Bronchial epithelial cell (primary cell): ENCODE data around the gene POLDIP2. TPM values are rescaled to one million over a fixed set of nuclear protein-coding genes. Genes with fewer than 3 reads are reported as not detected.
A peak's percentile ranks its signal among the peaks of the same experiment; 100 is the strongest.

ENCODE experiments used
- DNase-seq: peaks from one replicate; pipeline ENCODE4 v3.0.0-alpha.2; 2010; ENCODE audit warnings: low read depth
- FAIRE-seq: peaks from 2 replicates; lab custom pipeline; 2011; peaks lifted over from hg19 to GRCh38; lab: Jason Lieb, UNC
- H3K27me3 ChIP-seq: 2 replicates; pipeline ENCODE4 v1.5.1; 2011; ENCODE audit warnings: low read length; ENCODE audit not compliant: control insufficient read depth, insufficient read depth
- H3K36me3 ChIP-seq: 2 replicates; pipeline ENCODE4 v1.5.1; 2011; ENCODE audit warnings: low read length; ENCODE audit not compliant: control insufficient read depth, insufficient read depth
- H3K4me3 ChIP-seq: 2 replicates; pipeline ENCODE4 v1.5.1; 2011; ENCODE audit warnings: mild to moderate bottlenecking, low read depth, low read length, control low read depth
- CTCF ChIP-seq: IDR thresholded peaks from 2 replicates; pipeline ENCODE4 v1.5.1; 2011; ENCODE audit warnings: mild to moderate bottlenecking, moderate library complexity, low read length, control low read depth, inconsistent platforms; ENCODE audit not compliant: insufficient read depth, severe bottlenecking
- total RNA-seq: library from RNA; depleted of rRNA; stranded (reverse); fragments of >200 nt; gene quantifications from 2 replicates; pipeline ENCODE4 v1.2.1, GENCODE V29; 2014

The POLDIP2 gene
- total RNA-seq, 1 donor from 2014 or later = 59.8 TPM

GRCh38 chr17:28388106-28388505, 30.8 kb upstream of the POLDIP2 start:
- DNase-seq (no peak), FAIRE-seq (no peak)
- Histone ChIP-seq H3K4me3 (no peak overlapping the region), H3K27me3 (peaks cover 2% of the 10 kb centered on the region), H3K36me3 (no peaks in the 10 kb centered on the region)
- TF ChIP-seq CTCF = no peak

GRCh38 chr17:28386391-28386790, 29.1 kb upstream of the POLDIP2 start:
- H3K4me3 ChIP-seq = no peak overlapping the region
- FAIRE-seq (no peak), DNase-seq (no peak)
- H3K27me3 ChIP-seq = peaks cover 4% of the 10 kb centered on the region
- no peaks in the 10 kb centered on the region for H3K36me3 ChIP-seq
- no peak for TF ChIP-seq CTCF

- FAIRE-seq = no peak
- Histone ChIP-seq H3K4me3 (no peak overlapping the region), H3K27me3 (peaks cover 6% of the 10 kb centered on the region), H3K36me3 (no peaks in the 10 kb centered on the region)
- no peak for DNase-seq
- no peak for TF ChIP-seq CTCF
Observed at GRCh38 chr17:28385406-28385805, 28.1 kb upstream of the POLDIP2 start.

- peak overlapping the region; percentile 36 for H3K4me3 ChIP-seq
- DNase-seq (no peak), FAIRE-seq (no peak)
- H3K27me3 ChIP-seq = peaks cover 6% of the 10 kb centered on the region
- no peaks in the 10 kb centered on the region for H3K36me3 ChIP-seq
- no peak for TF ChIP-seq CTCF
Observed at GRCh38 chr17:28385037-28385400, 27.7 kb upstream of the POLDIP2 start.

- Histone ChIP-seq H3K27me3 (peaks cover 6% of the 10 kb centered on the region), H3K36me3 (no peaks in the 10 kb centered on the region), H3K4me3 (peak overlapping the region; percentile 36)
- FAIRE-seq = no peak
- peak; percentile 21 for DNase-seq
- TF ChIP-seq CTCF = no peak
Observed at GRCh38 chr17:28384281-28385036, 27.1 kb upstream of the POLDIP2 start.
